Right lobe of liver (tissue), 6 donors: ENCODE data around the gene NOS1AP. TPM values are rescaled to one million over a fixed set of nuclear protein-coding genes. Genes with fewer than 3 reads are reported as not detected.

Experiments used
- ATAC-seq, 4 donors: fragments of 200-7000 bp; cut with Tn5 transposase; one replicate each; pipeline ENCODE4 v1.9.1; 2020; ENCODE audit warnings: mild to moderate bottlenecking in 4 of 4, moderate library complexity in 4 of 4
- DNase-seq, 3 donors: peaks; one replicate each; pipeline ENCODE4 v3.0.0-alpha.2; 2020
- H3K27ac ChIP-seq, 3 donors: fragments of 200-600 bp; one replicate each; pipeline ENCODE4 v1.8.0; 2022
- H3K27me3 ChIP-seq, 2 donors: fragments of 200-600 bp; one replicate each; pipeline ENCODE4 v1.8.0; 2022
- H3K36me3 ChIP-seq, 4 donors: fragments of 200-600 bp; sonication (generic) in 1 of 4; one replicate each; pipeline versions ENCODE4 v1.5.1 to v1.8.0; 2017 to 2022; ENCODE audit warnings: control low read depth in 1 of 4
- H3K4me1 ChIP-seq, 4 donors: fragments of 200-600 bp; sonication (generic) in 1 of 4; one replicate each; pipeline versions ENCODE4 v1.5.1 to v1.8.0; 2017 to 2022; ENCODE audit warnings: control low read depth in 1 of 4
- H3K4me3 ChIP-seq, 3 donors: fragments of 200-600 bp; one replicate each; pipeline ENCODE4 v1.8.0; 2022
- H3K9me3 ChIP-seq, 4 donors: fragments of 200-600 bp; sonication (generic) in 1 of 4; one replicate each; pipeline versions ENCODE4 v1.5.1 to v1.8.0; 2017 to 2022; ENCODE audit warnings: control low read depth in 1 of 4
- POLR2A ChIP-seq: fragments of 450-650 bp; IDR thresholded peaks from one replicate; pipeline ENCODE4 v1.6.1; 2017; ENCODE audit warnings: antibody characterized with exemption, mild to moderate bottlenecking
- WGBS: methylation state at CpG from one replicate; pipeline ENCODE4 v1.1.6; 2018; ENCODE audit warnings: low coverage, low lambda C conversion rate; ENCODE audit not compliant: insufficient coverage; ENCODE audit errors: missing lambda C conversion rate; 5-methylcytosine and 5-hydroxymethylcytosine counted together
- intact Hi-C, 2 donors: fragments of 100-400 bp; cut with DNase I; formaldehyde crosslinking; loops; one replicate each; pipeline versions ENCODE4 v1.11.2 to v1.14.1; 2022
- total RNA-seq, 6 experiments: library from RNA; depleted of rRNA in 2 of 6; stranded (reverse); fragments of >200 nt in 2 of 6; fragmentation: NEBNext Ultra II Directional in 3 of 6; extraction: Animal tissue kit (Norgen Biotek cat#: 25700) in 3 of 6; gene quantifications; one replicate each; pipeline versions ENCODE4 v1.1.0 to v1.2.4, GENCODE V29; 2016 to 2023
- TF ChIP-seq, protein P1 (sequence below), 4 donors: fragments of 200-600 bp in 3 of 4; fragments of 450-650 bp in 1 of 4; IDR thresholded peaks; one replicate each; pipeline versions ENCODE4 v1.5.1 to v1.8.0; 2016 to 2022; ENCODE audit warnings: antibody characterized with exemption in 4 of 4, mild to moderate bottlenecking in 2 of 4
- donor health status: DM: no; HTN: yes; CAD: no.
- donor health status: DM: no; HTN: no; CAD: no.
- donor health status: DM: no; HTN: no; CAD: no.
- donor health status: DM: no; HTN: yes; CAD: no.
- donor health status: DM: no; HTN: yes; CAD: no.

Gene NOS1AP
- total RNA-seq, 6 experiments from 2014 or later, result 4.7 to 24.8 (median 11.6) TPM

DNA sequence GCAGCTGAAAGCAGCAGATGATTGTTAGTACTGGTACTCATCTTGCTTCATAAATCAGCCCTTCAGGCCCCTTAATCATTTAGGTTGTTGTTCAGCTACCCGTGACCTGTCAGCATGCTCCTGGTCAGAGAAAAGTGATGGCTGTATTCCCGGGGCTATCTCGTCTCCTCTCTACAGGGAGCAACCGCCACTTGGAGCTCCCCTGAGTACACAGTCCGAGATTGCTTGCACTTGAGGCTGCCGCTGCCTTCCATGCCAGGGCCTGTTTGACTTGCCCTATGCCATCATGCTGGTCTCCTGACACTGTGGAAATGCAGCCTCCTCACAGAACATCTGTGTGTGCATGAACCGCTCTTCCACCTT, 209.6 kb downstream of the NOS1AP start:
- Histone ChIP-seq H3K4me3 (no peak overlapping the region), H3K36me3 (no peaks in the 10 kb centered on the region), H3K27me3 (no peaks in the 10 kb centered on the region), H3K4me1 (peaks cover 0 to 11% (median 4%) of the 10 kb centered on the region in 4 donors), H3K27ac (no peak overlapping the region), H3K9me3 (no peaks in the 10 kb centered on the region)
- ATAC-seq (no peak), DNase-seq (no peak)
- intact Hi-C loops, result loop anchor here in 1 of 2 donors (10.0 kb wide), 1 partner anchor 224 kb away; no protein-coding TSS in a partner anchor
- 35% methylated on average over 3 of the region's 7 CpGs for WGBS
- TF ChIP-seq, protein P1, sequence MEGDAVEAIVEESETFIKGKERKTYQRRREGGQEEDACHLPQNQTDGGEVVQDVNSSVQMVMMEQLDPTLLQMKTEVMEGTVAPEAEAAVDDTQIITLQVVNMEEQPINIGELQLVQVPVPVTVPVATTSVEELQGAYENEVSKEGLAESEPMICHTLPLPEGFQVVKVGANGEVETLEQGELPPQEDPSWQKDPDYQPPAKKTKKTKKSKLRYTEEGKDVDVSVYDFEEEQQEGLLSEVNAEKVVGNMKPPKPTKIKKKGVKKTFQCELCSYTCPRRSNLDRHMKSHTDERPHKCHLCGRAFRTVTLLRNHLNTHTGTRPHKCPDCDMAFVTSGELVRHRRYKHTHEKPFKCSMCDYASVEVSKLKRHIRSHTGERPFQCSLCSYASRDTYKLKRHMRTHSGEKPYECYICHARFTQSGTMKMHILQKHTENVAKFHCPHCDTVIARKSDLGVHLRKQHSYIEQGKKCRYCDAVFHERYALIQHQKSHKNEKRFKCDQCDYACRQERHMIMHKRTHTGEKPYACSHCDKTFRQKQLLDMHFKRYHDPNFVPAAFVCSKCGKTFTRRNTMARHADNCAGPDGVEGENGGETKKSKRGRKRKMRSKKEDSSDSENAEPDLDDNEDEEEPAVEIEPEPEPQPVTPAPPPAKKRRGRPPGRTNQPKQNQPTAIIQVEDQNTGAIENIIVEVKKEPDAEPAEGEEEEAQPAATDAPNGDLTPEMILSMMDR (IDR thresholded peaks at IDR 0.05), result no peak
- no peak for TF ChIP-seq POLR2A

DNA sequence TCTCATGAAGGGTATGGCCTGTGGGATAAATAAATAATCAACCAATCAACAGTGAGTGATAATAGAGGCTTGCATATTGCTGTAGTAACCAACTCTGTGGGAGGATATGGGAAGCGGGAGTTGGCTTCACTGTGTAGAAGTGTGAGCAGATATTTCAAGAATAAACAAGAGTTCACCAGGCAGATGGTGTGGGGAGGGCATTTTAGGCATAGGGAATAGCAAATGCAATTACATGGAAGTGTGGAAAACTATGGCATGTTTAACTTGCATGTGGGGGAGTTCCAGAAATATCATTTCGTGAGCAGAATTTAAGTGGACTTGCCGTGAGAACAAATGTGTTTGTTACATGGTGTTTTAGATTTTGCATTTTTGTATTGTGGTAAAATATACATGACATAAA, 211.9 kb downstream of the NOS1AP start:
- TF ChIP-seq, protein P1 (IDR thresholded peaks at IDR 0.05), result no peak
- no peak for TF ChIP-seq POLR2A
- 87% methylated on average over 3 of the region's 3 CpGs for WGBS

DNA sequence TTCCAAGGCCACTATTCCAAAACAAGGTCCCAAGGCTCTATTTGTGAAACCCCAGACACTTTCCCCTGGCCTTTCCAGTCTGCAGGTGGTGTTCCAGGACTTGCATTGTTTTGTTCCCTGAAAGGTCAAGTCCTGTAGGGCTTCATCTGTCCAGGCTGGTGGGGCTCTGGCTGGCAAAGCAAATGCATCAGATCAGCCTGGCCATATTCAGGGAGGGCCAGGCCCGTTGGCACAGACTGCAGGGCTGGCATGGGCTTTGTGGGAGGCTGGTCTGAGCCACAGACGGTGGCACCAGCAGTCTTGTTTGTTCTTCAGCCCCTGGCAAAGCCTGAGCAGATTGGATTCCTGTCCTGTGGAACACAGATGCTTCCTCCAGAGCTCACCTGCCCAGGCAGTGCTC, 214.2 kb downstream of the NOS1AP start:
- H3K4me3 ChIP-seq, result no peak overlapping the region
- no peaks in the 10 kb centered on the region for H3K36me3 ChIP-seq
- H3K27me3 ChIP-seq, result no peaks in the 10 kb centered on the region
- H3K9me3 ChIP-seq, result no peaks in the 10 kb centered on the region
- DNase-seq, result peak; percentile 32 to 78 (median 71)
- peak overlapping the region in 2 of 3 donors; percentile 22 to 39 for H3K27ac ChIP-seq
- H3K4me1 ChIP-seq, result peaks cover 0 to 30% (median 11%) of the 10 kb centered on the region in 4 donors
- WGBS, result 42% methylated on average over 2 of the region's 2 CpGs
- TF ChIP-seq, protein P1 (IDR thresholded peaks at IDR 0.05), result no peak
- no peak for TF ChIP-seq POLR2A
- ATAC-seq, result peak; percentile 57 to 85 (median 82)
- intact Hi-C loops, result loop anchor here in 1 of 2 donors (5.0 kb wide), 1 partner anchor 226 kb away; no protein-coding TSS in a partner anchor

More for the DNA sequence above, 211.9 kb downstream of the NOS1AP start:
- Histone ChIP-seq H3K4me3 (no peak overlapping the region), H3K27ac (no peak overlapping the region), H3K4me1 (peaks cover 0 to 30% (median 11%) of the 10 kb centered on the region in 4 donors), H3K27me3 (no peaks in the 10 kb centered on the region), H3K9me3 (no peaks in the 10 kb centered on the region), H3K36me3 (no peaks in the 10 kb centered on the region)
- intact Hi-C loops, result loop anchor here in 1 of 2 donors (5.0 kb wide), 1 partner anchor 224 kb away; no protein-coding TSS in a partner anchor
- ATAC-seq (no peak), DNase-seq (no peak)

DNA sequence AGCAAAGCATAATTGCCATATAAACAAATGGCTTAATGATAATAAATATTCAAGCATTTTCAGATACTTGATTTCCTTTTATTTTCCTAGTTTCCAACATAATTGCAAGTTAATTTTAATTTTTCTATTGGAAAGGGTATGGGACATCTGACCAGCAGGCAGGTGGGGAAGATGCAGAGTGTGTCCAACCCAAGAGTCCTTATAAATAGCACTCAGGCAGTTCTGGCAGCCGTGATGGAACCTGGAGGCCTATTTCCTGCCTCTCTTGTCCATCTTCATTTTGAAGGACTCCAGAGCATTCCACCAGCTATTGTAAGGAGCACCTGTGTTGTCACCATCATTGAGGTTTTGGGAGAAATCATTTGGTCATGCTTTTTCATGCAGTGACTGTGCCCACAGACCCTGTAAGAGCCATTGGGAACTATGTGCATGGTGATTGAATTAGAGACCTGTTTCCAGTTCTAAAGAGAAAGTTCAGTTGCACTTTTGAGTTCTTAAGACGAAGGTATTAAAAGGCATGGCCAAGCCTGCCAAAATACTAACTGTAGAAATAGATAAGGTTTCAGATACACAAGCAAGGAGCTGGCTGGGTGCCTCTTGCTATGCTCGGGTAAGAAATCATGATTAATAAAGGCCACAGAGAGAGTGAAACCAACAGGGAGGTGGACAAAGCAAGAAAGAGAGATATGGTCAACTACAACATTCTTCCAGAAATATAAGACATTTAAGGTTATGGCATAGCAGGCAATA, 214.9 kb downstream of the NOS1AP start:
- WGBS, result 52% methylated on average over 3 of the region's 3 CpGs
- Histone ChIP-seq H3K4me1 (peaks cover 0 to 30% (median 11%) of the 10 kb centered on the region in 4 donors), H3K36me3 (no peaks in the 10 kb centered on the region), H3K27me3 (no peaks in the 10 kb centered on the region), H3K4me3 (no peak overlapping the region), H3K9me3 (no peaks in the 10 kb centered on the region), H3K27ac (peak overlapping the region in 2 of 3 donors; percentile 22 to 39)
- ATAC-seq (no peak), DNase-seq (no peak)
- TF ChIP-seq, protein P1 (IDR thresholded peaks at IDR 0.05), result no peak
- TF ChIP-seq POLR2A, result no peak
- intact Hi-C loops, result loop anchor here in 1 of 2 donors (5.0 kb wide), 1 partner anchor 227 kb away; no protein-coding TSS in a partner anchor
